Measurements from ENCODE around the gene RP2. TPM values are rescaled to one million over a fixed set of nuclear protein-coding genes. Genes with fewer than 3 reads are reported as not detected.

RP2 gene
- total RNA-seq, 1 donor from 2014 or later = 25.0 TPM

GRCh38 chrX:46860557-46860956, 23.7 kb downstream of the RP2 start:
- Histone ChIP-seq H3F3A (ENCODE audit: low read depth) (no peaks in the 10 kb centered on the region), H3K79me2 (ENCODE audit: low read depth) (no peaks in the 10 kb centered on the region), H3K4me1 (no peaks in the 10 kb centered on the region), H3K4me2 (no peak overlapping the region), H3K4me3 (no peak overlapping the region), H2AFZ (replicated peaks) (no peak overlapping the region), H3K27me3 (no peaks in the 10 kb centered on the region), H3K9me3 (ENCODE audit: low read depth) (no peaks in the 10 kb centered on the region), H4K20me1 (ENCODE audit: low read depth) (no peaks in the 10 kb centered on the region), H3K9ac (no peak overlapping the region), H3K36me3 (no peaks in the 10 kb centered on the region), H3K27ac (no peak overlapping the region)
- Mint-ChIP-seq H3K27me3 (ENCODE audit: insufficient read depth, low read depth) (peaks cover 5% of the 10 kb centered on the region), H3K4me3 (no peak overlapping the region), H3K4me1 (no peaks in the 10 kb centered on the region), H3K9me3 (peaks cover 5% of the 10 kb centered on the region), H3K27ac (no peak overlapping the region), H3K36me3 (peaks cover 6% of the 10 kb centered on the region)
- DNase-seq (ENCODE audit: low spot score) = no peak
- TF ChIP-seq EZH2 (IDR thresholded peaks at IDR 0.05) = no peak
- TF ChIP-seq, protein P1, sequence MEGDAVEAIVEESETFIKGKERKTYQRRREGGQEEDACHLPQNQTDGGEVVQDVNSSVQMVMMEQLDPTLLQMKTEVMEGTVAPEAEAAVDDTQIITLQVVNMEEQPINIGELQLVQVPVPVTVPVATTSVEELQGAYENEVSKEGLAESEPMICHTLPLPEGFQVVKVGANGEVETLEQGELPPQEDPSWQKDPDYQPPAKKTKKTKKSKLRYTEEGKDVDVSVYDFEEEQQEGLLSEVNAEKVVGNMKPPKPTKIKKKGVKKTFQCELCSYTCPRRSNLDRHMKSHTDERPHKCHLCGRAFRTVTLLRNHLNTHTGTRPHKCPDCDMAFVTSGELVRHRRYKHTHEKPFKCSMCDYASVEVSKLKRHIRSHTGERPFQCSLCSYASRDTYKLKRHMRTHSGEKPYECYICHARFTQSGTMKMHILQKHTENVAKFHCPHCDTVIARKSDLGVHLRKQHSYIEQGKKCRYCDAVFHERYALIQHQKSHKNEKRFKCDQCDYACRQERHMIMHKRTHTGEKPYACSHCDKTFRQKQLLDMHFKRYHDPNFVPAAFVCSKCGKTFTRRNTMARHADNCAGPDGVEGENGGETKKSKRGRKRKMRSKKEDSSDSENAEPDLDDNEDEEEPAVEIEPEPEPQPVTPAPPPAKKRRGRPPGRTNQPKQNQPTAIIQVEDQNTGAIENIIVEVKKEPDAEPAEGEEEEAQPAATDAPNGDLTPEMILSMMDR (IDR thresholded peaks at IDR 0.05) = no peak
- TF ChIP-seq EZH2phosphoT487 (IDR thresholded peaks at IDR 0.05) = no peak

- H3K27ac Mint-ChIP-seq = no peak overlapping the region
- H4K20me1 ChIP-seq (ENCODE audit: low read depth) = no peaks in the 10 kb centered on the region
- no peak overlapping the region for H3K27ac ChIP-seq
- peaks cover 14% of the 10 kb centered on the region for H3K9me3 Mint-ChIP-seq
- H3K4me1 ChIP-seq = no peaks in the 10 kb centered on the region
- no peak overlapping the region for H3K4me2 ChIP-seq
- no peak overlapping the region for H3K4me3 ChIP-seq
- H3K4me1 Mint-ChIP-seq = no peaks in the 10 kb centered on the region
- H3K27me3 Mint-ChIP-seq (ENCODE audit: insufficient read depth, low read depth) = peaks cover 5% of the 10 kb centered on the region
- H3F3A ChIP-seq (ENCODE audit: low read depth) = no peaks in the 10 kb centered on the region
- H3K27me3 ChIP-seq = no peaks in the 10 kb centered on the region
- TF ChIP-seq EZH2 (IDR thresholded peaks at IDR 0.05) (no peak), EZH2phosphoT487 (IDR thresholded peaks at IDR 0.05) (no peak)
- TF ChIP-seq, protein P1 (IDR thresholded peaks at IDR 0.05) = no peak
- no peaks in the 10 kb centered on the region for H3K79me2 ChIP-seq (ENCODE audit: low read depth)
- H3K36me3 ChIP-seq = no peaks in the 10 kb centered on the region
- no peak overlapping the region for H3K9ac ChIP-seq
- H3K9me3 ChIP-seq (ENCODE audit: low read depth) = no peaks in the 10 kb centered on the region
- H3K4me3 Mint-ChIP-seq = no peak overlapping the region
- DNase-seq (ENCODE audit: low spot score) = no peak
- H2AFZ ChIP-seq (replicated peaks) = no peak overlapping the region
- peaks cover 16% of the 10 kb centered on the region for H3K36me3 Mint-ChIP-seq
These were observed 26.2 kb downstream of the RP2 start for GRCh38 chrX:46863072-46863471.

- Histone ChIP-seq H3K27me3 (no peaks in the 10 kb centered on the region), H4K20me1 (ENCODE audit: low read depth) (no peaks in the 10 kb centered on the region), H3K4me1 (no peaks in the 10 kb centered on the region), H3K27ac (no peak overlapping the region), H3K36me3 (no peaks in the 10 kb centered on the region), H3K79me2 (ENCODE audit: low read depth) (no peaks in the 10 kb centered on the region), H3F3A (ENCODE audit: low read depth) (no peaks in the 10 kb centered on the region), H3K9ac (no peak overlapping the region), H3K4me3 (no peak overlapping the region), H3K9me3 (ENCODE audit: low read depth) (no peaks in the 10 kb centered on the region), H3K4me2 (no peak overlapping the region), H2AFZ (replicated peaks) (no peak overlapping the region)
- peaks cover 15% of the 10 kb centered on the region for H3K9me3 Mint-ChIP-seq
- H3K4me1 Mint-ChIP-seq = no peaks in the 10 kb centered on the region
- TF ChIP-seq, protein P1 (IDR thresholded peaks at IDR 0.05) = no peak
- TF ChIP-seq EZH2 (IDR thresholded peaks at IDR 0.05) = no peak
- TF ChIP-seq EZH2phosphoT487 (IDR thresholded peaks at IDR 0.05) = no peak
- no peak for DNase-seq (ENCODE audit: low spot score)
- H3K36me3 Mint-ChIP-seq = peaks cover 16% of the 10 kb centered on the region
- H3K4me3 Mint-ChIP-seq = no peak overlapping the region
- H3K27ac Mint-ChIP-seq = no peak overlapping the region
- peaks cover 5% of the 10 kb centered on the region for H3K27me3 Mint-ChIP-seq (ENCODE audit: insufficient read depth, low read depth)
These were observed 27.8 kb downstream of the RP2 start for GRCh38 chrX:46864606-46865005.
